Vagina (tissue), 2 donors: ENCODE results near the gene KNL1. TPM values are rescaled to one million over a fixed set of nuclear protein-coding genes. Genes with fewer than 3 reads are reported as not detected.

Source experiments
- DNase-seq, 2 donors: peaks; one replicate each; pipeline ENCODE4 v3.0.0-alpha.2; 2017; ENCODE audit errors: extremely low spot score in 2 of 2
- H3K27ac ChIP-seq: fragments of 200-600 bp; sonication (generic); one replicate; pipeline ENCODE4 v1.5.1; 2019
- H3K27me3 ChIP-seq: fragments of 200-600 bp; sonication (generic); one replicate; pipeline ENCODE4 v1.5.1; 2019
- H3K36me3 ChIP-seq, 2 donors: fragments of 200-600 bp; sonication (generic); one replicate each; pipeline ENCODE4 v1.5.1; 2017 to 2019
- H3K4me1 ChIP-seq: fragments of 200-600 bp; sonication (generic); one replicate; pipeline ENCODE4 v1.5.1; 2019
- H3K4me3 ChIP-seq, 2 donors: fragments of 200-600 bp; sonication (generic); 1 replicate in 1 of 2; 2 replicates in 1 of 2; pipeline ENCODE4 v1.5.1; 2016 to 2019
- H3K9me3 ChIP-seq: fragments of 200-600 bp; sonication (generic); one replicate; pipeline ENCODE4 v1.5.1; 2019
- POLR2A ChIP-seq, 2 donors: fragments of 450-650 bp; IDR thresholded peaks; one replicate each; pipeline ENCODE4 v1.6.1; 2017; ENCODE audit warnings: antibody characterized with exemption in 2 of 2, mild to moderate bottlenecking in 2 of 2, moderate library complexity in 2 of 2
- POLR2AphosphoS5 ChIP-seq, 2 donors: sonication (generic); formaldehyde crosslinking; IDR thresholded peaks; one replicate each; pipeline ENCODE4 v1.9.0; 2017; ENCODE audit warnings: antibody characterized with exemption in 2 of 2, mild to moderate bottlenecking in 2 of 2, low read depth in 1 of 2; ENCODE audit not compliant: insufficient read depth in 1 of 2
- intact Hi-C: fragments of 100-400 bp; cut with DNase I; formaldehyde crosslinking; loops from one replicate; pipeline ENCODE4 v1.15.1; 2023
- total RNA-seq: library from RNA; depleted of rRNA; stranded (reverse); fragments of >200 nt; gene quantifications from one replicate; pipeline ENCODE4 v1.2.3, GENCODE V29; 2016
- TF ChIP-seq, protein P1 (sequence below), 3 experiments: fragments of 450-650 bp in 2 of 3; fragments of 200-600 bp in 1 of 3; sonication (generic) in 1 of 3; IDR thresholded peaks; one replicate each; pipeline ENCODE4 v1.5.1; 2017 to 2019; ENCODE audit warnings: antibody characterized with exemption in 3 of 3, mild to moderate bottlenecking in 2 of 3, moderate library complexity in 2 of 3

KNL1 gene
- total RNA-seq, 1 donor from 2014 or later: 3.4 TPM

DNA sequence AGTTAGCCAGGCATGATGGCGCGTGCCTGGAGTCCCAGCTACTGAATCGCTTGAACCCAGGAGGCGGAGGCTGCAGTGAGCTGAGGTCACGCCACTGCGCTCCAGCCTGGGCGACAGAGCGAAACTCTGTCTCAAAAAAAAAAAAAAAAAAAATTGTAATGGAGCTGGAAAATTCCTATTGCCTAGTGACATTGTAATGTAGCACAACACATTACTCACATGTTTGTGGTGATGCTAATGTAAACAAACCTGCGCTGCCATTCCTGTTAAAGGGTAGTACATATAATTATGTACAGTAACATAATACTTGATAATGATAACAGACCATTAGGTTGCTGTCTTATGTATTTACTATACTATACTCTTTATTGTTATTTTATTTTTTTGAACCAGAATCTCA, 39.1 kb downstream of the KNL1 start:
- TF ChIP-seq POLR2AphosphoS5 (IDR thresholded peaks at IDR 0.05; ENCODE audit: insufficient read depth in 1 of 2, low read depth in 1 of 2) (no peak), POLR2A (IDR thresholded peaks at IDR 0.05) (no peak)
- TF ChIP-seq, protein P1, sequence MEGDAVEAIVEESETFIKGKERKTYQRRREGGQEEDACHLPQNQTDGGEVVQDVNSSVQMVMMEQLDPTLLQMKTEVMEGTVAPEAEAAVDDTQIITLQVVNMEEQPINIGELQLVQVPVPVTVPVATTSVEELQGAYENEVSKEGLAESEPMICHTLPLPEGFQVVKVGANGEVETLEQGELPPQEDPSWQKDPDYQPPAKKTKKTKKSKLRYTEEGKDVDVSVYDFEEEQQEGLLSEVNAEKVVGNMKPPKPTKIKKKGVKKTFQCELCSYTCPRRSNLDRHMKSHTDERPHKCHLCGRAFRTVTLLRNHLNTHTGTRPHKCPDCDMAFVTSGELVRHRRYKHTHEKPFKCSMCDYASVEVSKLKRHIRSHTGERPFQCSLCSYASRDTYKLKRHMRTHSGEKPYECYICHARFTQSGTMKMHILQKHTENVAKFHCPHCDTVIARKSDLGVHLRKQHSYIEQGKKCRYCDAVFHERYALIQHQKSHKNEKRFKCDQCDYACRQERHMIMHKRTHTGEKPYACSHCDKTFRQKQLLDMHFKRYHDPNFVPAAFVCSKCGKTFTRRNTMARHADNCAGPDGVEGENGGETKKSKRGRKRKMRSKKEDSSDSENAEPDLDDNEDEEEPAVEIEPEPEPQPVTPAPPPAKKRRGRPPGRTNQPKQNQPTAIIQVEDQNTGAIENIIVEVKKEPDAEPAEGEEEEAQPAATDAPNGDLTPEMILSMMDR (IDR thresholded peaks at IDR 0.05): no peak
- no peaks in the 10 kb centered on the region for H3K27me3 ChIP-seq
- no peak overlapping the region for H3K4me3 ChIP-seq
- DNase-seq: no peak
- no peaks in the 10 kb centered on the region for H3K36me3 ChIP-seq
- no peaks in the 10 kb centered on the region for H3K9me3 ChIP-seq
- intact Hi-C loops: no loop called here
- no peak overlapping the region for H3K27ac ChIP-seq
- H3K4me1 ChIP-seq: no peaks in the 10 kb centered on the region

DNA sequence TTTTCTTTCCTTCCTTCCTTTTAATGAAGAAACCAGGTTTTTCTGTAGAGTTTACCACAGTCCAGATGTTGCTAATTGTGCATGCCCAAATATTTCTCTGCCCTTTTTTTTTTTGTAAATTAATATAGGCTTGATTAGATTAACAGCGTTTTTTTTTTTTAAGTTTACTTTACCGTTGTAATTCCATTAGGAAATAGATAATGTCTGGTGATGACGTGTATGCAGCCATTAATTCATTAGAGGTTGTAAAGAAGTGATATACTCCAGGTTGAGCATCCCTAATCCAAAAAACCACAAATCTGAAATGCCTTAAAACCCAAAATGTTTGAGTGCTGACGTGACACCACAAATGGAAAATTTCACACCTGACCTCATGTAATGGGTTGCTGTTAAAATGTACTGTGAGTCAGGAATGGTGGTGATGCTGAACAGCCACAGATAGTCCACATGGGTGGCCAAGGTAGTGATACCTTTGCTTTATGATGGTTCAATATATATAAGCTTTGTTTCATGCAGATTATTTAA, 43.2 kb downstream of the KNL1 start:
- no peak overlapping the region for H3K4me3 ChIP-seq
- TF ChIP-seq POLR2AphosphoS5 (IDR thresholded peaks at IDR 0.05; ENCODE audit: insufficient read depth in 1 of 2, low read depth in 1 of 2) (no peak), POLR2A (IDR thresholded peaks at IDR 0.05) (no peak)
- TF ChIP-seq, protein P1 (IDR thresholded peaks at IDR 0.05): no peak
- intact Hi-C loops: no loop called here
- H3K9me3 ChIP-seq: no peaks in the 10 kb centered on the region
- no peaks in the 10 kb centered on the region for H3K36me3 ChIP-seq
- no peak for DNase-seq
- no peak overlapping the region for H3K27ac ChIP-seq
- H3K27me3 ChIP-seq: no peaks in the 10 kb centered on the region
- H3K4me1 ChIP-seq: no peaks in the 10 kb centered on the region

DNA sequence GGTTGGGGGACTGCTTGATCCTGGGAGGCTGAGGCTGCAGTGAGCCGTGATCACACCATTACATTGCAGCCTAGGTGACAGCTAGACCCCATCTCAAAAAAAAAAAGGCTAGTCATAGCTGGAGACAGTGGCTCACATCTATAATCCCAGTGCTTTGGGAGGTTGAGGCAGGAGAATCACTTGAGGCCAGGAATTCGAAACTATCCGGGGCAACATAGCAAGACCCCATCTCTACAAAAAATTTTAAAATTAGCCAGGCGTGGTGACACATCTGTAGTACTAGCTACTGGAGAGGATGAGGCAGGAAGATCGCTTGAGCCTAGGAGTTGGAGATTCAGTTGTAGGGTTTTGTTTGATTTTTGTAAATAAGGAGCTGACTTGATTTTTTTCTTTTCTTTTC, 45.6 kb downstream of the KNL1 start:
- Histone ChIP-seq H3K36me3 (no peaks in the 10 kb centered on the region), H3K4me1 (no peaks in the 10 kb centered on the region), H3K27ac (no peak overlapping the region), H3K27me3 (no peaks in the 10 kb centered on the region), H3K9me3 (no peaks in the 10 kb centered on the region), H3K4me3 (no peak overlapping the region)
- DNase-seq: no peak
- intact Hi-C loops: no loop called here
- no peak for TF ChIP-seq POLR2AphosphoS5 (IDR thresholded peaks at IDR 0.05; ENCODE audit: insufficient read depth in 1 of 2, low read depth in 1 of 2)
- TF ChIP-seq POLR2A (IDR thresholded peaks at IDR 0.05): no peak
- TF ChIP-seq, protein P1 (IDR thresholded peaks at IDR 0.05): no peak

DNA sequence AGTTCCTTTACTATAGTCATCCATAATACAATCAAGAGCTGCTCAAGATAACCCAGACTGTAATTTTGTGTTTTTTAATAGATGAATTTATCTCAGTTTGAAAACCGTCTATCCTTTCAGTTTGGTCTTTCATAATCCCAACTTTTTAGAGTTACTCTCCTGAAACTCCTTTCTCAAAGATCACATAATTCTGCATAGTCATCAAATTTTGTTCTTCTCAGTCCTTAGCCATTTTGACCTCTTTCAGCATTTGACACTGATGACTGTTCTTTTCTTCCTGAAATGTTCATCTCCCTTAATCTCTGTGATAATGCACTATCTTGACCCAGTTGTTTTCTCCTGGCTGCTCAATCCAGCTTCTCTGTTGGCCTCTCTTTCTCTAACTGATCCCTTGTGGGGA, 53.5 kb downstream of the KNL1 start:
- no peaks in the 10 kb centered on the region for H3K9me3 ChIP-seq
- H3K36me3 ChIP-seq: no peaks in the 10 kb centered on the region
- intact Hi-C loops: no loop called here
- no peak for TF ChIP-seq POLR2A (IDR thresholded peaks at IDR 0.05)
- H3K27ac ChIP-seq: no peak overlapping the region
- DNase-seq: no peak
- H3K27me3 ChIP-seq: no peaks in the 10 kb centered on the region
- H3K4me3 ChIP-seq: no peak overlapping the region
- no peaks in the 10 kb centered on the region for H3K4me1 ChIP-seq

DNA sequence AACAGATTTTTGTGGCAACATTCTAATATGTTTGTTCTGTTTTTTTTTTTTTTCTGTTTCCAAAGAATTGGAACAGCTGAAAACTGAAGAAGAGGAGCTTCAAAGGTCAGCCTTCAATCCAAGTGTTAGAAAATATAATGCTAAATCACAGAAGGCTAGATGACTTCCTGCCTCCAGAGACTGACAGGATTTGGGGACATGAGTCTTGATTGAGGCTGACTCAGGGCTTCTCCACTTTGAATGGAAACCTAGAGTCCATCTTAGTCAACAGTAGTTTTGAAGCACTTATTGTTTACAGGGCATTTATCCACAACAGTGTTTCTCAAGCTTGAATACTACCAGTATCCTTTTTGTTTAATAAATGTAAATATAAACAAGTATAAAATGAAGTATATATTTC, 56.4 kb downstream of the KNL1 start:
- intact Hi-C loops: no loop called here
- Histone ChIP-seq H3K4me3 (no peak overlapping the region), H3K27ac (no peak overlapping the region), H3K27me3 (no peaks in the 10 kb centered on the region), H3K36me3 (no peaks in the 10 kb centered on the region), H3K4me1 (no peaks in the 10 kb centered on the region), H3K9me3 (no peaks in the 10 kb centered on the region)
- DNase-seq: no peak
- TF ChIP-seq, protein P1 (IDR thresholded peaks at IDR 0.05): no peak
- TF ChIP-seq POLR2AphosphoS5 (IDR thresholded peaks at IDR 0.05; ENCODE audit: insufficient read depth in 1 of 2, low read depth in 1 of 2) (no peak), POLR2A (IDR thresholded peaks at IDR 0.05) (no peak)
